Mammary epithelial cell (primary cell): ENCODE results near the gene TAF11L13.

Source experiments
- EZH2 ChIP-seq: IDR thresholded peaks from 2 replicates; pipeline ENCODE4 v1.6.1; 2012; ENCODE audit warnings: low read length, inconsistent platforms, borderline replicate concordance
- TF ChIP-seq, protein P1 (sequence below), 2 donors: IDR thresholded peaks in 1 of 2; conservative IDR thresholded peaks in 1 of 2; 2 replicates each; pipeline ENCODE4 v1.5.1; 2011 to 2012; ENCODE audit warnings: inconsistent platforms in 2 of 2, low read length in 2 of 2, mild to moderate bottlenecking in 2 of 2, control low read depth in 1 of 2, low read depth in 1 of 2; ENCODE audit not compliant: insufficient read depth in 1 of 2; ENCODE audit errors: extremely low read depth in 1 of 2

DNA sequence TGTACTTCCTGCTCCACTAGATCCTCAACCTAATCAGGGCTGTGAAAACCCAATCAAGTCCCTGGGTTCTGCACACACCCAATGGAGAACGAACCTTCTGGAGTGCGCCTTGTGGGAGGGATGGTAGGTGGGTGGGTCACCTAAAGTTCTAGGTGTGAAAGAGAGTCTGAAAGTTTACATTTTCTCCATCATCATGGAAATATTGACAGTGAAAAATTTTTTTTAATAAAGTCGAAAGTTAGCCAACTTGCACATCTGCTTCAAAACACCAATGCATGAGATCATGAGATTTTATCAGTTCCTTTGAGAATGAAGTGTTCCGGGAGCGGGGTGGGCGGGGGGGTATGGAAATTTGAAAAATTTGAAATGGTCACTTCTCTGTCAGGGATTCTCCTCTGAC, 24.0 kb downstream of the TAF11L13 start:
- TF ChIP-seq, protein P1, sequence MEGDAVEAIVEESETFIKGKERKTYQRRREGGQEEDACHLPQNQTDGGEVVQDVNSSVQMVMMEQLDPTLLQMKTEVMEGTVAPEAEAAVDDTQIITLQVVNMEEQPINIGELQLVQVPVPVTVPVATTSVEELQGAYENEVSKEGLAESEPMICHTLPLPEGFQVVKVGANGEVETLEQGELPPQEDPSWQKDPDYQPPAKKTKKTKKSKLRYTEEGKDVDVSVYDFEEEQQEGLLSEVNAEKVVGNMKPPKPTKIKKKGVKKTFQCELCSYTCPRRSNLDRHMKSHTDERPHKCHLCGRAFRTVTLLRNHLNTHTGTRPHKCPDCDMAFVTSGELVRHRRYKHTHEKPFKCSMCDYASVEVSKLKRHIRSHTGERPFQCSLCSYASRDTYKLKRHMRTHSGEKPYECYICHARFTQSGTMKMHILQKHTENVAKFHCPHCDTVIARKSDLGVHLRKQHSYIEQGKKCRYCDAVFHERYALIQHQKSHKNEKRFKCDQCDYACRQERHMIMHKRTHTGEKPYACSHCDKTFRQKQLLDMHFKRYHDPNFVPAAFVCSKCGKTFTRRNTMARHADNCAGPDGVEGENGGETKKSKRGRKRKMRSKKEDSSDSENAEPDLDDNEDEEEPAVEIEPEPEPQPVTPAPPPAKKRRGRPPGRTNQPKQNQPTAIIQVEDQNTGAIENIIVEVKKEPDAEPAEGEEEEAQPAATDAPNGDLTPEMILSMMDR (conservative IDR thresholded peaks at IDR 0.05 in 1 of 2, IDR thresholded peaks at IDR 0.05 in 1 of 2; ENCODE audit: extremely low read depth in 1 of 2, insufficient read depth in 1 of 2, low read depth in 1 of 2, low read length in 2 of 2): no peak
- TF ChIP-seq EZH2: no peak
